ENCODE measurements around the gene RBM15B. TPM values are rescaled to one million over a fixed set of nuclear protein-coding genes. Genes with fewer than 3 reads are reported as not detected.

Gene RBM15B
- total RNA-seq = 31.1 and 38.0 TPM in 2 replicates

- peak; percentile 75 for TF ChIP-seq CTCF (IDR thresholded peaks at IDR 0.05; ENCODE audit: insufficient read depth, low read depth, low read length)
- peak; percentile 97 for DNase-seq (ENCODE audit: low read depth)
- H3K4me3 ChIP-seq (ENCODE audit: low read depth, low read length) = peak within 1 kb of the TSS; percentile 65
Observed at GRCh38 chr3:51391075-51391565, at the start of gene RBM15B. Gene RBM15B (plus strand): TSS chr3:51391285. CDS start chr3:51391400, 115 bp downstream.

GRCh38 chr3:51343918-51344687, 47.0 kb upstream of the RBM15B start:
- H3K4me3 ChIP-seq (ENCODE audit: low read depth, low read length) = no peak overlapping the region
- DNase-seq (ENCODE audit: low read depth) = peak; percentile 76
- TF ChIP-seq CTCF (IDR thresholded peaks at IDR 0.05; ENCODE audit: insufficient read depth, low read depth, low read length) = no peak

- no peak for DNase-seq (ENCODE audit: low read depth)
- no peak for TF ChIP-seq CTCF (IDR thresholded peaks at IDR 0.05; ENCODE audit: insufficient read depth, low read depth, low read length)
- no peak overlapping the region for H3K4me3 ChIP-seq (ENCODE audit: low read depth, low read length)
Observed at GRCh38 chr3:51350751-51351150, 40.3 kb upstream of the RBM15B start.

GRCh38 chr3:51353131-51353530, 38.0 kb upstream of the RBM15B start:
- no peak for DNase-seq (ENCODE audit: low read depth)
- TF ChIP-seq CTCF (IDR thresholded peaks at IDR 0.05; ENCODE audit: insufficient read depth, low read depth, low read length) = no peak
- no peak overlapping the region for H3K4me3 ChIP-seq (ENCODE audit: low read depth, low read length)

- no peak for TF ChIP-seq CTCF (IDR thresholded peaks at IDR 0.05; ENCODE audit: insufficient read depth, low read depth, low read length)
- H3K4me3 ChIP-seq (ENCODE audit: low read depth, low read length) = no peak overlapping the region
- no peak for DNase-seq (ENCODE audit: low read depth)
Observed at GRCh38 chr3:51353691-51354090, 37.4 kb upstream of the RBM15B start.

- no peak overlapping the region for H3K4me3 ChIP-seq (ENCODE audit: low read depth, low read length)
- no peak for TF ChIP-seq CTCF (IDR thresholded peaks at IDR 0.05; ENCODE audit: insufficient read depth, low read depth, low read length)
- DNase-seq (ENCODE audit: low read depth) = no peak
Observed at GRCh38 chr3:51354172-51354571, 36.9 kb upstream of the RBM15B start.
